HuH-7 (cell line): Measurements from ENCODE around the gene IPO8.
A peak's percentile ranks its signal among the peaks of the same experiment; 100 is the strongest.
"Not testable (repeated sequence)": the region's sequence is repeated elsewhere in the genome, so short reads cannot be mapped to it uniquely, and the experiment has no call there.

Experiments
- DNase-seq: peaks from one replicate; pipeline ENCODE4 v3.0.0; 2011; ENCODE audit warnings: low spot score

The IPO8 gene

DNA sequence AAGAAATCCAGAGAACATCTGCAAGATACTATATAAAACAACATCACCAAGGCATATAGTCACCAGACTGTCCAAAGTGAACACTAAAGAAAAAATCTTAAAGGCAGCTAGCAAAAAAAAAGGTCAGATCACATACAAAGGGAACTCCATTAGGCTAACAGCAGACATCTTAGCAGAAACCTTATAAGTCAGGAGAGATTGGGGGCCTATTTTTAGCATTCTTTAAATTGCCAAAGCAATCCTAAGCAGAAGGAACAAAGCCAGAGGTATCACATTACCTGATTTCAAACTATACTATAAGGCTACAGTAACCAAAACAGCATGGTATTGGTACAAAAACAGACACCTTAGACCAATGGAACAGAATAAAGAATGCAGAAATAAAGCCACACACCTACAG lies 92.5 kb downstream of the IPO8 start:
- DNase-seq = no peak

DNA sequence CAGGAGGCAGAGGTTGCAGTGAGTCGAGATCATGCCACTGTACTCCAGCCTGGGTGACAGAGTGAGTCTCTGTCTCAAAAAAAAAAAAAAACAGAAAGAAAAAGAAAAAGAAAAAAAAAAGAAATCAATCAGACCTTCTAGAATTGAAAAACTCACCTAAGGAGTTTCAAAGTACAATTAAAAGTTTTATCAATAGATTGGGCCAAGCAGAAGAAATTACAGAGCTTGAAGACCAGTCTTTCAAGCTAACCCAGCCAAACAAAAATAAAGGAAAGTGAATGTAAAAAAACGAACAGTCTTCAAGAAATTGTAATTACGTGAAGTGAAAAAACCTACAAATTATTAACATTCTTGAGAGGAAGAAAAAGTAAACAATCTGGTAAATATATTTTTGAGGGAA lies 93.0 kb downstream of the IPO8 start:
- DNase-seq = no peak

DNA sequence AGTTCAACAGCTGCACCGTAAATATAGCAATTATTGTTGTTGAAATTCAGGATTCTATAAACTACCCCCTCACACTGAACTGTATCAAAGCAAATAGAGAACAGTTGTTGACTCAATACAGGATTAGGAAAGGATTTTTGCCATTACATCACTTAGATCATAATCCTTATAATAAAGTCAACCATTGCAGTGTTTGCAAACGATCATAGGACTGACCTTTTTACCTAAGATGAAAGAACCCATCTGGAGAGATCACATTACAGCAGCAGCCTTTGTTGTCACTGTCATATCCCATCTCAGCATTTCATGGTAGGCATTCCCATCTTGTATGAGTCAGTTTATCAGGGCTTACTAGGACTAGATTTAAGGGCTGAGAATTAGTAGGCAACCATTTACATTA lies 96.1 kb downstream of the IPO8 start:
- DNase-seq = peak; percentile 16

DNA sequence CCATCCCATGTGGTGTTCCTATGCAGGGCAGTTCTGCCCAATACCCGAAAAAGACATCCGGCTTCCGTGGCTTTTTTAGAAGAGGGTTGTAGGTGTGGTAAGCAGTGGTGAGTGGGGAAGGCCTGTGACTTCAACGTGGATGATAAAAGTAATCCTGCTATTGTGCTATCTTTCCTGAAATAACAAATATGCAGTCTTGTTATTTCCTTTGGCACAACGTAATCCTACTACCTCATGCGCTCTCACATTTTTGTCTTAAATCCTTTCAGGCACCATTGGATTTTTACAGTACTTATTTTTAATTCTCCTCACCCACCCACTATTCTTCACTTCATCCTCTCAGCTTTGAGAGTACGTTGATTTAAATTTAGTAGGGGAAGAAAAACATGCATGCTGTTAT lies 96.8 kb downstream of the IPO8 start:
- DNase-seq = no peak

DNA sequence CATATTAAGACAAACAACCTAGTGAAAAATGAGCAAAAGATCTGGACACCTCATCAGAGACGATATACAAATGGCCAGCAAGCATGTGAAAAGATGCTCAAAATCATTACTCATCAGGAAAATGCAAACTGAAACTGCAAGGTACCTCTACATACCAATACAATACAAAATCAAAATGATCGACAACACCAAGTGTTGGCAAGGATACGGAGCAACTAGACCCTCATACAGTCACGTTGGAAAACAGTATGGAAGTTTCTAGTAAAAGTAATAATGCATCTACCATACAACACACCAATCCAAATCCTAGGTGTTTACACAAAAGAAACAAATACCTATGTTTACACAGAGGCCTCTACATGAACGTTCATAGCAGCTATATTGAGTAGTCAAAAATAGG lies 99.9 kb downstream of the IPO8 start:
- no peak for DNase-seq

DNA sequence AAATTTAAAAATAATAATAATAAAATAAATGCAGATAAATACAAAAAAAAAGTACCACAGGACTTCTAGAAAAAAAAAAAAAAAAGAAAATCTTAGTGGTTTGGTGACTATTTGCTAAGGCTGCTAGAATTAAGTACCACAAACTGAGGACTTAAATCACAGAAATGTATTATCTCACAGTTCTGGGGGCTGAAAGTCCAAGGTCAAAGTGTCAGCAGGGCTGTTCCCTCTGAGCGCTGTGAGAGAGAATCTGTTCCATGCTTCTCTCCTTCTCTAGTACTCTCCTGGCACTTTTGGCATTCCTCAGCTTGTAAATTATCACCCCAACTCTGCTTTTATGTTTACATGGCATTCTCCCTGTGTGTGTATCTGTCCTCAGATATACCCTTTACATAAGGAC lies 101.2 kb downstream of the IPO8 start:
- DNase-seq = no peak

DNA sequence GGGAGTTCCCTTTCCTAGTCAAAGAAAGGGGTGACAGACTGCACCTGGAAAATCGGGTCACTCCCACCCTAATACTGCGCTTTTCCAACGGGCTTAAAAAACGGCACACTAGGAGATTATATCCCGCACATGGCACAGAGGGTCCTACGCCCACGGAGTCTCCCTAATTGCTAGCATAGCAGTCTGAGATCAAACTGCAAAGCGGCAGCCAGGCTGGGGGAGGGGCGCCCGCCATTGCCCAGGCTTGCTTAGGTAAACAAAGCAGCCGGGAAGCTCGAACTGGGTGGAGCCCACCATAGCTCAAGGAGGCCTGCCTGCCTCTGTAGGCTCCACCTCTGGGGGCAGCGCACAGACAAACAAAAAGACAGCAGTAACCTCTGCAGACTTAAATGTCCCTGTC lies 107.1 kb downstream of the IPO8 start:
- DNase-seq = not testable (repeated sequence)

DNA sequence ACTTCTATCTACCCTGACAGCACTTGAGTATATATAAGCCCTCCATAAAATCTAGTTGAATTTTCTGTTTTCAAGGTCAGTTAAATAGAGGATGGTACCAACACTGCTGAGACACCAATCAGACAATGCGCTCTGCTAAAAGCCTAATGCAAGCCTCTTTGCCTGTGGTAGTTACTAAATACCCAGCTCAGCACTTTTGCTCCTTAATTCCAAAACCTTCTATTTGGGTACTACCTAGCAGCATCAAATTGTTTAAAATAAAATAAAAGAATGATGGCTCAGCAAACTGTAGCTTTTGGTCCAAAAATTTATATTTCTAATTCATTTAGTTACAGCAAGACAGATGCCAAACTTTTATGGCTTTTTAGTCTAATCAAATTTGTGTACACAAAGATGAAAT lies 107.9 kb downstream of the IPO8 start:
- DNase-seq = no peak

DNA sequence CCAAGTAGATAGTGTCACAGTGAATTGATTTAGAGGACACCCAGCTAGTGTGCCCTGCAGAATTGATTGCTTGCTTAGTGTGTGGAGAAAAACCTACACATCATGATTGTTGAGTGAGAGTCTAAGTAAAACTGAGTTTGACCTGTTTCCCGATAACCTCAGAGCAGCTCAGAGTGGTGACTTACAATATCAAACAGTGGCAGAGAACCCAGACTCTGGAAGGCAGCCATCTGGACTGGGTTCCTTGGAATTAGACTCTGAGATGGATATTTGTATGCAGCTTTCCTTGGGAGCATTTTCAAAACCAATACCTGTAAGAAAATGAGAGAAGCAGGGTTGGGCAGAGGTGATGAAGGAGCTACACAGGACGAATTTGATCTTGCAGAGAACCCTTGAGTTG lies 109.8 kb downstream of the IPO8 start:
- DNase-seq = no peak

DNA sequence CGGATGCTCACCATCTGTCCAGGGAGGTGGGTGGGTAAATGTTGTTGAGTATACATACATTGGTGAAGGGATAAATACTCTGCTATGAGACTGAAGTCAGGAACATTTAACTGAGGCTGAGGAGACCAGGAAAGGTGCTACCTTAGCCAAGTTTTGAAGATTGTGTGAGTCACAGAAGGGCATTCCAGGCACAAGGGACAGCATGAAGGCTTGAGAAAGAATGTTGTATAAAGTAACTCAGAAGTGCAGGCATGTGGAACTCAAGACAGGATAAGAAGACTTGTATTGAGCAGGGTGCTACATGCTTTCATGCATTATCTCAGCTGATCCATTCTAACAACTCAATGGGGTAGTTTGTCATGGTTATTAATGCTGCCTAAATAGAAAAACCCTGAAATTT lies 112.7 kb downstream of the IPO8 start:
- DNase-seq = no peak

DNA sequence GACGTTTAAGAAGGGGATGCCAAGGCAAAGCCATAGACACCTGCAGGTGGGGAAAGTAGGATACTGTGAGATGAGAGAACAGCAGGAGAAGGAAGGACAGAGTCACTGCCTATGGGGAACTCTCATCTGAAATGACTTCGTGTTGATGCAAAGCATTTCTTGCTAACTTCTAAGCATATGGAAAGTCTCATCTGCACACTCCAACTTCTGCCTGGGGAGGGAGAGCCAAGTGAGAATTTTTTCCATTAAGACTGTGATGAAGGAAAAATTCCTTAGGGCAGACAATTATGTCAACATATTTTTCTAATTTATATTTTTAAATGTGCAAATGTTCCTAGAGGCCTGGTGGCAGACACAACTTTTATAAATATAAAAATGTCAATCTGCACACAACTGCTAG lies 115.3 kb downstream of the IPO8 start:
- no peak for DNase-seq
